Stimulated activated naive CD8-positive, alpha-beta T cell treated with anti-CD3 and anti-CD28 coated beads, Interleukin-15, Interleukin-2, amounts not matched to agents 100 U/mL and 50 U/mL, for 24 hours (primary cell): ENCODE data around the gene HSD17B11.
A peak's percentile ranks its signal among the peaks of the same experiment; 100 is the strongest.
"Not testable (repeated sequence)": the region's sequence is repeated elsewhere in the genome, so short reads cannot be mapped to it uniquely, and the experiment has no call there.

Experiments used
- ATAC-seq: fragments of 150-1000 bp; cut with Tn5 transposase; one replicate; pipeline ENCODE4 v1.10.0; 2021
- DNase-seq: peaks from one replicate; pipeline ENCODE4 v3.0.0; 2021

The HSD17B11 gene

GRCh38 chr4:87356832-87357526, 34.0 kb downstream of the HSD17B11 start:
- DNase-seq, result no peak
- no peak for ATAC-seq

- DNase-seq, result no peak
Observed at GRCh38 chr4:87354168-87355102, 36.6 kb downstream of the HSD17B11 start.

GRCh38 chr4:87353592-87353991, 37.4 kb downstream of the HSD17B11 start:
- no peak for ATAC-seq
- peak; percentile 19 for DNase-seq

More at GRCh38 chr4:87354168-87355102, 36.6 kb downstream of the HSD17B11 start:
- no peak for ATAC-seq

GRCh38 chr4:87345139-87345538, 45.8 kb downstream of the HSD17B11 start:
- no peak for DNase-seq

GRCh38 chr4:87342872-87343271, 48.1 kb downstream of the HSD17B11 start:
- ATAC-seq (no peak), DNase-seq (no peak)

More at GRCh38 chr4:87345139-87345538, 45.8 kb downstream of the HSD17B11 start:
- ATAC-seq, result no peak

- ATAC-seq, DNase-seq: not testable (repeated sequence)
Observed at GRCh38 chr4:87341954-87342635, 48.9 kb downstream of the HSD17B11 start.

GRCh38 chr4:87339440-87339839, 51.5 kb downstream of the HSD17B11 start:
- DNase-seq, result no peak
- no peak for ATAC-seq

GRCh38 chr4:87337361-87337760, 53.6 kb downstream of the HSD17B11 start:
- ATAC-seq, result no peak
- no peak for DNase-seq

- DNase-seq (no peak), ATAC-seq (no peak)
Observed at GRCh38 chr4:87333267-87333666, 57.7 kb downstream of the HSD17B11 start.

GRCh38 chr4:87330761-87331160, 60.2 kb downstream of the HSD17B11 start:
- no peak for DNase-seq
- no peak for ATAC-seq

GRCh38 chr4:87327136-87327535, 63.9 kb downstream of the HSD17B11 start:
- DNase-seq (no peak), ATAC-seq (no peak)

GRCh38 chr4:87326460-87326859, 64.5 kb downstream of the HSD17B11 start:
- ATAC-seq, result no peak

GRCh38 chr4:87322754-87323153, 68.2 kb downstream of the HSD17B11 start, which contains the start of gene HSD17B13:
TSS of gene HSD17B13 (minus strand) at chr4:87322882. CDS start at chr4:87322841, 41 bp downstream.
- ATAC-seq (no peak), DNase-seq (no peak)

More at GRCh38 chr4:87326460-87326859, 64.5 kb downstream of the HSD17B11 start:
- DNase-seq, result no peak

- DNase-seq (no peak), ATAC-seq (no peak)
Observed at GRCh38 chr4:87321888-87322287, 69.1 kb downstream of the HSD17B11 start.

GRCh38 chr4:87317527-87317926, 73.5 kb downstream of the HSD17B11 start:
- DNase-seq, result no peak

GRCh38 chr4:87316961-87317360, 74.0 kb downstream of the HSD17B11 start:
- no peak for ATAC-seq
- DNase-seq, result no peak

More at GRCh38 chr4:87317527-87317926, 73.5 kb downstream of the HSD17B11 start:
- no peak for ATAC-seq

GRCh38 chr4:87315000-87315399, 76.0 kb downstream of the HSD17B11 start:
- ATAC-seq, DNase-seq: not testable (repeated sequence)

- DNase-seq, result no peak
- ATAC-seq, result no peak
Observed at GRCh38 chr4:87313756-87314155, 77.2 kb downstream of the HSD17B11 start.

GRCh38 chr4:87311684-87312083, 79.3 kb downstream of the HSD17B11 start:
- DNase-seq, result no peak
- ATAC-seq, result no peak

GRCh38 chr4:87310691-87311335, 80.2 kb downstream of the HSD17B11 start:
- ATAC-seq (no peak), DNase-seq (no peak)

- no peak for ATAC-seq
- DNase-seq, result no peak
Observed at GRCh38 chr4:87309625-87310024, 81.4 kb downstream of the HSD17B11 start.

GRCh38 chr4:87306056-87306455, 84.9 kb downstream of the HSD17B11 start:
- ATAC-seq, result no peak
- no peak for DNase-seq
